HG03025 (cell line): ENCODE results near the gene SSC4D.
"Not testable (repeated sequence)": the region's sequence is repeated elsewhere in the genome, so short reads cannot be mapped to it uniquely, and the experiment has no call there.

Experiments used
- ATAC-seq: cut with Tn5 transposase; IDR thresholded peaks from one replicate; pipeline ENCODE4 v1.9.1; 2021; ENCODE audit warnings: mild to moderate bottlenecking, moderate library complexity; ENCODE audit not compliant: unreplicated experiment, low FRiP score

SSC4D gene

DNA sequence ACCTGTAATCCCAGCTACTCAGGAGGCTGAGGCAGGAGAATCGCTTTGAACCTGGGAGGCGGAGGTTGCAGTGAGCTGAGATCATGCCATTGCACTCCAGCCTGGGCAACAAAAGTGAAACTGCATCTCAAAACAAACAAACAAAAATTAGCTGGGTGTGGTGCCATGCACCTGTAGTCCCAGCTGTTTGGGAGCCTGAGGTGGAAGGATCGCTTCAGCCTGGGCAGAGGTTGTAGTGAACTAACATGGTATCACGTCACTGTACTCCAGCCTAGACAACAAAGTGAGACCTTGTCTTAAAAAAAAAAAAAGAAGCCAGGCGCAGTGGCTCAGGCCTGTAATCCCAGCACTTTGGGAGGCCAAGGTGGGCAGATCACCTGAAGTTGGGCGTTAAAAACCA, 21.7 kb downstream of the SSC4D start:
- not testable (repeated sequence) for ATAC-seq

DNA sequence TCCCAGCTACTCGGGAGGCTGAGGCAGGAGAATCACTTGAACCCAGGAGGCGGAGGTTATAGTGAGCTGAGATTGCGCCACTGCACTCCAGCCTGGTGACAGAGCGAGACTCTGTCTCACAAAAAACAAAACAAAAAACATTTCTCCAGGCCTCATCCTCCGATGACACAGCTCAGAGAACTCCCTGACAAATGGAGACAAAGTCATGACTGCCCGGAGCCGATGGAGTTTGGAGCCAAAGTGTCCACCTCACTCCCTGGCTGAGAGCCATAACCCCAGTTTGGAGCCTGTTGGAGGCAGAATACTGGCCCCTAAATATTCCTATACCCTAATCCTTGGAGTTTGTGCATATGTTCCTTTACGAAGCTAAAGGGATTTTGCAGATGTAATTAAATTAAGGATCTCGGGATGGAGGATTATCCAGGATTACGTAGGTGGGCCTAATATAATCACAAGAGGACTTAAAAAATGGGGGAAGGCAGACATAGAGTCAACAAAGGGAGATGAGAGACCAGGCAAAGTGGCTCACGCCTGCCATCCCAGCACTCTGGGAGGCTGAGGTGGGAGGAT, 22.7 kb downstream of the SSC4D start:
- no peak for ATAC-seq

DNA sequence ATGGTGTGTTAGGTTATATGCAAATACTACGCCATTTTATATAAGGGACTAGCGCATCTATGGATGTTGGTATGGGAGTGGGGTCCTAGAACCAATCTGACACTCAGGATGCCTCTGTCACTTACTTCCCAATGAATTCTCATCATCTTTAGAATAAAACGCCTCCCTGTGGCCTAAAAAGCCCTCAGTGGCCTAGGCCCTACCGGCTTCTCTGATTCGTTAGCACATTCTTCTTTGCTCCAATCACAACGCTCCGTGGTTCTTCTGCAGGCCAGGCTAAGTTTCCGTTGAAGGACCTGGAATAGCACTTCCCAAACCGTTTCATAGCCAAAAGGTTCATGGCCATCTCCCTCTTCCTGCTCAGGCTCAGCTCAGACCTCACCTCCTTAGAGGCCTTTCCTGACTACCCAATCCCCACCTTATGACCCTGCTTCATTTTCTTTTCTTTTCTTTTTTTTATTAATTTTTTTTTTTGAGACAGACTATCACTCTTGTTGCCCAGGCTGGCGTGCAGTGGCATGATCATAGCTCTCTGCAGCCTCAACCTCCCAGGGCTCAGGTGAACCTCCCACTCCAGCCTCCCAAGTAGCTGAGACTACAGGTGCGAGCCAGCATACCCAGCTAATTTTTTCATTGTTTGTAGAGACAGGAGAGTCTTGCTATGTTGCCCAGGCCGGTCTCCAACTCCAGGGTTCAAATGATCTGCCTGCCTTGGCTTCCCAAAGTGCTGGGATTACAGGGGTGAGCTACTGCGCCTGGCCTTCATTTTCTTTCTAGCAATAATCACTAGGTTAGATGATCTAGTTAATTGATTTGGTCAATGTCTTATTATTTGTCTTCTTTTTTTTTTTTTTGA, 26.2 kb downstream of the SSC4D start:
- ATAC-seq: no peak

DNA sequence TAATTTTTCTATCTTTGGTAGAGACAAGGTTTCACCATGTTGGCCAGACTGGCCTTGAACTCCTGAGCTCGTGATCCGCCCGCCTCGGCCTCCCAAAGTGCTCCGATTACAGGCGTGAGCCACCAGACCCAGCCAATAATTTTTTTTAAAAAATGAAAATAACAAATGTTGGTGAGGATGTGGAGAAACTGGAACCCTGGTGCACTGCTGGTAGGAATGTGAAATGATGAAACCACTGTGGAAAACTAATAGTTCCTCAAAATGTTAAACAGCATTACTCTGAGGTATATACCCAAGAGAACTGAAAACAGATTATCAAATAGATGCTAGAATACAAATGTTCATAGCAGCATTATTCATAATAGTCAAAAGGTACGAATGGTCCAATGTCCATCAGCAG, 27.7 kb downstream of the SSC4D start:
- ATAC-seq: no peak

DNA sequence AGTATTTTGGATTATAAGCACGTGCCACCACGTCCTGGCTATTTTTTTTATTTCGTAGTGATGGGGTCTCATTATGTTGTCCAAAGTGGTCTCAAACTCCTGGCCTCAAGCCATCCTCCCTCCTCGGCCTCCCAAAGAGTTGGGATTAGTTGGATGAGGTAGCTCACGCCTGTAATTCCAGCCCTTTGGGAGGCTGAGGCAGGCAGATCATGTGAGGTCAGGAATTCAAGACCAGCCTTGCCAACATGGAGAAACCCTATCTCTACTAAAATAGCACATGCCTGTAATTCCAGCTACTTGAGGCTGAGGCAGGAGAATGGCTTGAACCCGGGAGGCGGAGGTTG, 28.9 kb downstream of the SSC4D start:
- no peak for ATAC-seq

DNA sequence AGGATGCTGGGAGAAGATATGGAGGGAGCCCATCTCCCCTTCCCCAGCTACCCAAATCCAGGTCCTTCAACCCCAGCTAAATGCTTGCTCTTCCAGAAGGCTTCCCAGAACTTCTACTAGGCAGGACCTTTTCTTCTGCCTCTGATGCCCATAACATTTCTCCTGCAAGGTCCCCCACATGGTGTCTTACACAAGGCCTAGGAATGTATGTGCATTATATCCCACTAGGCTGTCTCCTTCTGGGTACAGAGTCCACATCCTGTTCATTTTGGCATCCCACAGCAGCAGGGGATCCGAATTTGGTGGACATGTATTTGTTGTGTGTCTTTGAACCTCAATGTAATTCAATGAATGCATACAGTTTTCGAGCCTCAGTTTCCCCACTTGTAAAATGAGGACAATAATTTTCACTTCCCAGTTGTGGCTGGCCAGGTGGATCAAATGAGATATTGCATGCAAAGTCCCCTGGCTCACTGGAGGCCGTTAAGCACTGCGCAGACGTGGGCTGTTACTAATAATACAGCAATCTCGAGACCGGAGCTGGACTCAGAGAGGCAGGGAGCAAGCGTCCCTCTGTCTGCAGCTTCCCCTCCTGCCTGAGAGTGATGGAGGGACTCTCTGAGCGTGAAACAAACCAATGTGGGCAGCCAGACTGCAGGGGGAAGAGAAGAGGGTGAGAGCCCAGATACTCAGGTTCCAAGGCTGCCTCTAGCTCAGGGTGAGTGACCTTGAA, 32.1 kb downstream of the SSC4D start:
- no peak for ATAC-seq

DNA sequence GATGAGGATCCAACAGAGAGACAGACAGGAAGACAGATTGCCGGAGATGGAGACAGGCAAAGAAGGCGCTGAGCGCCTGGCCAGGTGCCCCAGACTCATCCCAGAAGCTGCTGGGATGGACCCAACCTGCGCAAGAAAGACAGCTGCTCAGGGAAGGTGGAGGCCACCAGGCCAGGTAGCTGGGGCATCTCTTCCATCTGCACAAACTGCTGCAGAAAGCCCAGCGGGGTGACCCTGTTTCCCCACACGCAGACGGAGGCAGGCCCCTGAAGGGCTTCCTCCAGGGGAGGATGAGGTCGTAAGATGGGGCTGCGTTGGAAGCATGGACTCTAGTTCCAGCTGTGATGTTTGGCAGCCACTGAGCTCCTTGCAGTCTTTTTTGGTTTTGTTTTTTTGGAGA, 34.2 kb downstream of the SSC4D start:
- no peak for ATAC-seq

DNA sequence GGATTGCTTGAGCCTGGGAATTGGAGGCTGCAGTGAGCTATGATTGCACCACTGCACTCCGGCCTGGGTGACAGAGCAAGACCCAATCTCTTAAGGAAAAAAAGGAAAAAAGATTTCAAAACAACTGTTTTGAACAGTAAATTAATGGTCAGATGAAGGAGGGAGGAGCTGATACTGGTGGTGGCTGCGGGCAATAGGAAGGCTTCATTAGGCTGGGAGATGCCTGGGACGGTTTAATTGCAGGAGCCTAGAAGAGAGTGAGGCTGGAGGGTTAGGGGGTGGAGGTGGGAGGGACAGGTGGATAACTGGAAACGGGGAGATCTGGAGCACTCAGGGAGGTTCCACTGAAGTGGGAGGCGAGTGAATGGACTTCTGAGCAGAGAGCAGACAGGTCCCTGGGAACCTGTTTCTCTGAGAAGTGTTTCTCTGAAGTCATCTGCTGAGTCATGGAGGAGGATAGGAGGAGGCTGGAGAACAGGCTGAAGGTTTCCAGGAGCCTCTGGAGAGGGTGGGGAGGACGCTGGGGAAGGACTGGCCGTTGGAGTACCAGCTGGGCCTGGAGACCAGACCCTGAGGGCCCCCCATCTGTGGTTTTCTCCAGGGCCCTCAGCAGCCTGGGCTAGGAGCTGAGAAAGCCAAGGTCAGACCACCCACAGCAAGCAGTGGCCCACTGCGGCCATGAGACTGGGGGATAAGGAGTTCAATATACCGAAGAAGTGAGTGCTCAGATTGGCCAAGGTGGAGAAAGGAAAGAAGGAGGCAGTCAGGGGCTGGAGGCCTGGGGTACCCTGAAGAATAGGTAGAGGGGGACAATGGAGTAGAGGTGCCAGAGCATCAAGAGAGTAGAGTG, 36.3 kb downstream of the SSC4D start:
- ATAC-seq: no peak

DNA sequence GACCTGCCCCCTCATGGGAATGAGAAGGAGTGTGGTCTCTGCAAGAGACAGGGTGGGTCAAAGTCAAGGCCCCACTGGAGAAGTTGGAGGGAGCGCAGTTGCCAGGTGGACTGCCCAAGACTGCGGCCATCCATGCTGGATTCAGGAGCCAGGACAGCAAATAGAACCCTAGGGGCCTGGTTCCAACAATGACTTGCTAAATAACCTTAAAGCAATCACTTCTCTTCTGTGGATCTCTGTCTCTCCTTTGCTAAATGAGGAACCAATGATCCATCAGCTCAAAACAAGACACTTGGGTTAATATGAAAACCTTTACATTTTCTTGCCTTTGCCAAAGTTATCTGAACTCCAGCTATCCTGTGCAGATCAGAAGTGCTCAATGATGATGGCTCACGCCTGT, 38.1 kb downstream of the SSC4D start:
- ATAC-seq: no peak

DNA sequence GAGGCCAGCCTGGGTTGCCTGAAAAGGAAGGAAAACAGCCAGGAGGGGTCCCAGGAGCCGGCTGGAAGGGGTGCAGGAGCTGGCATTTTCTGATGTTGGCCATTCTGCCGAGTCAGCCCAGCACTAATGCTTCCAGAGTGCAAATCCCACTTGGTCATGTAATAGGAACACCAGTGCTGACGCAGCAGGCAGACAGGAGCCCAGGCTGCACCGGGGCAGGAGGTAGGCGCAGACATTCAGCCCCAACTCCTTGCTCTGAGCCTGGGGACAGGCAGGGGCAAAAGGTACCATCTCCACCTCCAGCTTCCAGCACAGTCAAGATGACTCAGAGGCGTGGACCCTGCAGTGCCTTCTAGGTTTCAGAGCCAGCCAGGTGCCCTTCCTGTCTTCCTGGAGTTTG, 40.5 kb downstream of the SSC4D start:
- no peak for ATAC-seq

DNA sequence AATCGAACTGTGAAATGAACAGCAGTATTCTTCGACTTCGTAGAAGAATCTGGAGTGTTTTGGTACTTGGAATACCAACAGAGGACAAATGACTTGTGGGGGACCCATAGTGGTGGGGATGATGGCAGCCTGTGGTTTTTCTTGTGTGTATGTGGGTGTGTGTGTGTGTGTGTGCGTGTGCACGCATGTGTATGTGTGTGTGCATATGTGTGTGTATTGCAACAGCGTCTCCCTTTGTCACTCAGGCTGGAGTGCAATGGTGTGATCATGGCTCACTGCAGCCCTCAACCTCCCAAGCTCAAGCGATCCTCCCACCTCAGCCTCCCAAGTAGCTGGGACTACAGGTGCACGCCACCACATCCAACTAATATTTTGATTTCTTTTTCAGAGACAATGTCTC, 41.3 kb downstream of the SSC4D start:
- no peak for ATAC-seq

DNA sequence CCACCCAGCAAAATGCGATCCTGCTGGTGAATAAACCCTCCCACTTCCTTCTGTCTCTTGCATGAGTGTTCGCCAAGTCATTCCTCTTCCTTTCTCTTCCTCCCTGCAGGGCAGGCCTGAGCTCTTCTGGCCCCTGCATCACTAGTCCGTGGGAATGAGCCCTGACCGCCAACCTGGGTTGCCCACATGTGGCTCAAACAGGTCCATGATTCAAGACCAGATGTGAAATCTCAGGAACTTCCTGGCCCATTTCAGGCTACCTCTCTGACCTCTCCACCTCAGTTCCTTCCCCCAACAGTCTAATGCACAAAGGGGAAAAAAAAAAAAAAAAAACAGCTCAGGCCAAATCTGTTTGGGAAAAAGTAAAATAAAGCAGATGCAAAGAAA, 45.3 kb downstream of the SSC4D start:
- ATAC-seq: no peak

DNA sequence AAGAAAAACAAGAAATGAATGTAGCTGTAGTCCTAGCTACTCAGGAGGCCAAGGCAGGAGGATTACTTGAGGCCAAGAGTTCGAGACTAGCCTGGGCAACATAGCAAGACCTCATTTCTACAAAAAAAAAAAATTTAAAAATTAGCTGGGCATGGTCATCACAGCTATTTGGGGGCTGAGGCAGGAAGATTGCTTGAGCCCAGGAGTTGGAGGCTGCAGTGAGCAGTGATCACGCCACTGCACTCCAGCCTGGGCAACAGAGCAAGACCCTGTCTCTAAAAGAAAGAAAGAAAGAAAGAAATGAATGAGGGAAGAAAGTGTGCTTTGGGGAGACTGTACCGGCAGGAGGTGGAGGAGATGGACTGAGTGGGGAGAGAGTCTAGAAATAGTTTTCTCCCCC, 45.7 kb downstream of the SSC4D start:
- not testable (repeated sequence) for ATAC-seq

DNA sequence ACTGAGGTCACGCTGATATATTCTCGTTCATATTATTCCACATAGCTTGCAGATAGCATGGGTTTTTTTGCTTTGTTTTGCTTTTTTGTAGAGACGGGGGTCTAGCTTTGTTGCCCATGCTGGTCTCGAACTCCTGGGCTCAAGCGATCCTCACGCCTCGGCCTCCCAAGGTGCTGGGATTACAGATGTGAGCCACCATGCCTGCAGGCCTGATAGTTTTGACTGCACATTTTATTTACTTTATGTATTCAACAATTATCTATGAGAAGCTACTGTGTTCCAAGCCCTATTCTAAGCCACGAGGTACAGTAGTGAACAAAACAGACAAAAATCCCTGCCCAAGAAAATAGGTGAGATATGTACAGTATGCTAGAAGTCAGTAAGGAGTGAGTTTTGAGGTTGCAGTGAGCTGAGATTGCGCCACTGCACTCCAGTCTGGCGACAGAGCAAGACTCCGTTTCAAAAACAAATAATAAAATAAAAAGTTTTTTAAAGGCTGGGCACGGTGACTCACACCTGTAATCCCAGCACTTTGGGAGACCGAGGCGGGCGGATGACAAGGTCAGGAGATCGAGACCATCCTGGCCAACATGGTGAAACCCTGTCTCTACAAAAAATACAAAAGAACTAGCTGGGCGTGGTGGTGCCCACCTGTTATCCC, 49.4 kb downstream of the SSC4D start:
- ATAC-seq: no peak

DNA sequence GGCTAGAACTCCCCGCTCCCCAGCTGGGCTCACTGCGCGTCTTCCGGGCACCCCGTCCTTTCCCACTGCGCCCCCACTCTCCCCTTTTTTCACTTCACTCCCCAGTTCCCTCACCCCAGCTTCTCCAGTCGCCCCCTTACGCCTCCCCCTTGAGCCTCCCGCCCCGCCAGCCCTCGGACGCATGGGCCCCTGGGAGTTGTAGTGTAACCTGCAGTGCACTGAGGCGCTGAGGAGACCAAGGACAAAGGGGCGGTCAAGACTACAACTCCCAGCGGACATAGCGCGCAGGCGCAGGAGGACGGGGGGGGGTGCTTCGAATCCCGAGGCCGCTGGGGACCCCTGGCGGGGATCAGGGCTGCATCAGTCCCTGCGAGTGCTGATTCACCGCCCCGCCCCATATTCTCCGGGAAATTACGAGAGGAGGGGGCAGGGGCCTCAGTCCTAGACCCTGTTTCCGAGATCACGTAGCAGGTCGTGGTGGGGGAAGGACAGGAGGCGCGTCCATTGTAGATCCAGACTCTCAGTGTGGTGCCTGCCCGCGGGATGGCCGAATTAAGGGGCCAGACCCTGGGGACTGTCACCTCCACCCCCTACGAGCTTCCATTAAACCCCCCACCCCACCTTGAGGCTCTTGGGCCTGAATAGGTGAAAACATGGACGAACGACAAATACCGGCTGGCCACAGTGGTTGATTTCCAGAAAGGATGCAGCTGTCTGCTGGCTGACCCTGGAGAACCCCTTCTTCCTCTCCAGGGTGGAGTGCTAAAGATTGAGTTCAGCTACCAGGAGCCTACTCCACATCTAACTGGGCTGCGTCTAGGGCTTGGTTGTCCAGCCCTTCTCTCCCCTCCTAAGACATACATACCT, 50.2 kb downstream of the SSC4D start:
- ATAC-seq: peak; percentile 83

DNA sequence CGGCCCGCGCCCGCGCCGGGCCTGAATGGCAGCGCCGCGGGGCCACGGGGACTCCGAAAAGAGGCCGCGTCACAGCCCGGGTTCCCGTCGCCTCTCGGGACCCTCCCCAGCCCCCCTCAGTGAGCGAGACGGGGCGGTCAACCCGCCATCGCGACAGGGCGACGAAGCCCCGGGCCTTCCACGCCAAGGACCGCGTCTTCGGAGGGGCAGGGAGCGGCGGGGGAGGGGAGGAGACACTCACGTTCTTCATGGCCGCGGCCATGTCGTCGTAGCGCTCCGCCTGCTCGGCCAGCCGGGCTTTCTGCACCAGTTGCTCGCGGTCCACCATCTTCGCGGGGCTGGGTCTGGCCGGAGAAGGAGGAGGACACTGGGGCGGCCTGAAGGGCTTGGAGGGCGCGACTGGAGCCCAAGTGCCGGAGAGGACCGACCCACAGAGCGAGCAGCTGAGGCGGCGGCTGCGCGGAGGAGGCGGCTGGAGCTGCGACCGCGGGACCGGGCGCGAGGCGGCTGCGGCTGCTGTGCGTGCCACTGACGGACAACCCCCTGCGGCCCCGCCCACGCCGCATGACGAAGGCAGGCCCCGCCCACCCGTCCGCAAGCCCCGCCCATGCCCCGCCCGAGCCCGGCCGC, 50.9 kb downstream of the SSC4D start, which contains the start of gene YWHAG:
Gene YWHAG (minus strand): TSS at position 511 of the 630 bp plus-strand sequence. CDS start 183 bp downstream, at position 328.
- peak; percentile 57 for ATAC-seq

DNA sequence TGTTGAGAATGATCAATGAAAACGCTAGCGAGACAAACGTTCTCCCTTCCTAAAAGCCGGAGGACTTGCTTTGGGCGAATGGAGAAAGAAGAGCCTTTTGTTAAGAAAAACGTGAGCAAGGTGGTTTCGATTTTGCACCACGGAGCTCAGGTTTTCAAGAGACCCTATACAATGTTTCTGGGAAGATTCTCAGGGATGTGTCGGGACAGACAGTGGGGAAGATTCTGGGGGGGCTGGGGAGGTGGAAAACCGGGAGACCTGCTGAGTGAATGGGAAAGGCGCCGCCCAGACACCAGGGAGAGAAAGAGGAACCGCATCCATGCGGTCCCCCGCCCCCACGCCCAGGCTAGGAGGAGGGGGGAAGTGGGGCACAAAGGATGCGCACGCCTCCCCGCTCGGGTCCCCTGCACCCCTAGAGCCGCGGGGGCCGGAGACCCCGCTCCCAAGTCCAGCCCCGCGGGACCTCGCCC, 51.5 kb downstream of the SSC4D start:
- ATAC-seq: peak; percentile 34

DNA sequence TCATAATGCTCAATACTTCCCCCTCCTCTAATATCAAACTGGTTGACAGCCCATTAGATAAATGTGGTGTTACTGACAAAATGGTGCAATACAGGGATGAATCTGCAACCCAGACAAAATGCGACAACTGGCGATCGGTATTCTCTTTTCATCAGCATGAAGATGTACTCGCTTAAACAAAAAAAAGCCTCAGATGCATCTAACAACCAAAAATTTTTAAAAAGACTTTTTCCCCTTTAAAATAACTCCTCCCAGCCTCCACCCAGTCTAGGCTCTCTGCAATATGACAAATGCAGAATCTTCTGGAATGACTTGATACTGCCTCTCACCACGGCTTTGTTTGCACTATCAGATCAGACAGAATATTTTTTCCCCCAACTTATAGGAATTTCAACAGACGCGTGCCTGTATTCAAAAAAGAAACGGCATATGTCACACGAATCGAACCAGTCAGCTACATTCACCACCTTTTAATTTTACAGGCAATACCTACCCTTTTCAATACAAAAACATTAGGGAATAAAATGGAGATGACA, 52.0 kb downstream of the SSC4D start:
- no peak for ATAC-seq
